Vagina (tissue), 2 donors: Measurements from ENCODE around the gene CDH4.

ENCODE experiments used
- CTCF ChIP-seq, 3 experiments: fragments of 450-650 bp in 2 of 3; fragments of 200-600 bp in 1 of 3; sonication (generic) in 1 of 3; IDR thresholded peaks; one replicate each; pipeline ENCODE4 v1.5.1; 2017 to 2019; ENCODE audit warnings: antibody characterized with exemption in 3 of 3, mild to moderate bottlenecking in 2 of 3, moderate library complexity in 2 of 3
- POLR2A ChIP-seq, 2 donors: fragments of 450-650 bp; IDR thresholded peaks; one replicate each; pipeline ENCODE4 v1.6.1; 2017; ENCODE audit warnings: antibody characterized with exemption in 2 of 2, mild to moderate bottlenecking in 2 of 2, moderate library complexity in 2 of 2
- POLR2AphosphoS5 ChIP-seq, 2 donors: sonication (generic); formaldehyde crosslinking; IDR thresholded peaks; one replicate each; pipeline ENCODE4 v1.9.0; 2017; ENCODE audit warnings: antibody characterized with exemption in 2 of 2, mild to moderate bottlenecking in 2 of 2, low read depth in 1 of 2; ENCODE audit not compliant: insufficient read depth in 1 of 2

GRCh38 chr20:61256365-61256764, 4.3 kb downstream of the CDH4 start:
- no peak for TF ChIP-seq CTCF (IDR thresholded peaks at IDR 0.05)
- TF ChIP-seq POLR2A (IDR thresholded peaks at IDR 0.05): no peak
- no peak for TF ChIP-seq POLR2AphosphoS5 (IDR thresholded peaks at IDR 0.05; ENCODE audit: insufficient read depth in 1 of 2, low read depth in 1 of 2)
